Superior temporal gyrus (tissue), 1 donor: ENCODE data around the gene BACH2.
"Not testable (repeated sequence)": the region's sequence is repeated elsewhere in the genome, so short reads cannot be mapped to it uniquely, and the experiment has no call there.

Source experiments
- DNase-seq: peaks from one replicate; pipeline ENCODE4 v3.0.0-alpha.2; 2016; ENCODE audit errors: extremely low spot score

Gene BACH2

DNA sequence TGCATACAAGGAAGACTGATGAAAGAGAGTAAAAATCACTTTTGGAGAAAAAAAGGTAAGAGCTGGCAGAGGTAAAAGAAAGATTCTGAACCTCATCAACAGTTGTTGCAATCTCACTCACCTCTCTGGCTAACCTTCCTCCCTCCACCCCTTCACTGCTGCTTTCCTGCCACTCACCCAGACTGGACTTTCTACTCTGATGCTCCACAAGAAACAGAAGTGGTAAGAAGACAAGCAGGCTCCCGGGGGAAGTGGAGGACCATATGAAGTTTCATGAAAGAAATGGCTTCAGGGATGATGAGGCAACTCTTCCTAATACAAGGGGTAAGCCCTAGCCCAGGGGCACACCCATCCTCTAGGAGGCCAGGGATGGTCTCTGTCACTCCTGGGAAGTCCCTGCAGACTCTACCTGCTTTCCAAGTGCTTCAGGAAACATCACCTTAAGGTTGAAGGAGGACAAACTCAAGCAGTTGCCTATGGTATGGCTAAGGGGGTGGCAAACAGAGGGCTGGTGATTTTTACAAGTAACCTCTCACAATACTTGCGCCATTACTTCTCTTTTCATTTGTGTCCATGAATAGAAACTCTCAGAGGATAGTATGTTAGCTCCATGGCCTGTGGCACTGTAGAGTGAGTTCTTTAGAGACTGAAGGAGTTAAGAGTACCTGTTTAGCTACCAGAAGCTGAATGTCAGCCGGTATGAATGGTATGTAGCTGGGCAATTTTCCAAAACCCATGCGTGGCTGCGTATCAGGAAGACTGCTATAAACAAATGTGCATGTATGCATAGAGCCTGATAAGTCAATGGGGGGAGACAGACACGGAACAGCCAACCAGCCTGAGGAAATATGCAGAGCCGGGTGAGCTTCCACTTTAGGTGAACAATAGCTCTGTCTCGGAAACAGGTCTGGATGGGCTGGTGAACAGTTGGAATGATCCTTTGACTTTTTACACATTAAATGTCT, 112.0 kb downstream of the BACH2 start:
- no peak for DNase-seq

DNA sequence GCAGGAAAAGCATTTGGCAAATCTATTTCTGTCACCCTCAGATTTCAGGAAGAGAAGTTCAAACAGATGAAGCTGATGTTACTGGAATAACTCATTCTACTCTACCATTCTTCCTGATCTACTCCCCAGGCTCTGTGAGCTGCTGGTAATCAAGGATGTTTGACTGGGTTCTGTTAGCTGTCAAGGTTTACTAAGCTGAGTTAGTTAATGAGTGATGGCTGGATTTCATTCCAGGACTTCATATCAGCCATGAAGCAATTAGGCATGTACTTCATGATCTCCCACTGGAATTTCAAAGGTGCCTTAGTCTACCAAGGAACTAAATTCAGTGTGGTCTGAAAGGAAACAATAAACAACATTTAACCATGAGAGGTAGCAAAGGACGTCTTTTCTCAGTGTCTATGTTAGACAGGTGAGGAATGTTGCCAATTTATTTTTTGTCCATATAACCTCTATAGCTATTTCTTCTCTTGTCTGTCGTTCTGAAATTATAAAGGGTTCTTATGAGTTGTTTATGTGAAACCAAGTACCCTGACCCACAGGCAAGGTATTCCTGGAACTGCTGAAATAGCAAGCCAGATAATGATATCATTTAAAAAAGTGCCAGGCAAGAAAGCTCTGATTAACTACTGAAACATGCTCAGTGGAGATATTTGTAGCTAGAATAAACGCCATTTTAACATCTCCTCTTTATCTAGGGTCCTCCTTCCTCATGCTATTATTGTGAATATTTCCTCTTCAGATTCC, 112.9 kb downstream of the BACH2 start:
- DNase-seq, result no peak

DNA sequence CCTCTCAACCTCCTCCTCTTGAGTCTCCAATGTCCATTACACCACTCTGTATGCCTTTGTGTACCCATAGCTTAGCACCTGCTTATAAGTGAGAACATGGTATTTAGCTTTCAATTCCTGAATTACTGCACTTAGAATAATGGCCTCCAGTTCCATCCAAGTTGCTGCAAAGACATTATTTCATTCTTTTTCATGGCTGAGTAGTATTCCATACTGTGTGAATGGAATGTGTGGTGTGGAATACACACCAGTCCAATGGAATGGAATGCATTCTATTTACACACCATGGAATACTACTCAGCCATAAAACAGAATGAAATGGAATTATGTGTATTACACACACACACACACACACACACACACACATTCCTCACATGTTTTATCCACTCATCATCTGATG, 116.1 kb downstream of the BACH2 start:
- DNase-seq, result no peak

DNA sequence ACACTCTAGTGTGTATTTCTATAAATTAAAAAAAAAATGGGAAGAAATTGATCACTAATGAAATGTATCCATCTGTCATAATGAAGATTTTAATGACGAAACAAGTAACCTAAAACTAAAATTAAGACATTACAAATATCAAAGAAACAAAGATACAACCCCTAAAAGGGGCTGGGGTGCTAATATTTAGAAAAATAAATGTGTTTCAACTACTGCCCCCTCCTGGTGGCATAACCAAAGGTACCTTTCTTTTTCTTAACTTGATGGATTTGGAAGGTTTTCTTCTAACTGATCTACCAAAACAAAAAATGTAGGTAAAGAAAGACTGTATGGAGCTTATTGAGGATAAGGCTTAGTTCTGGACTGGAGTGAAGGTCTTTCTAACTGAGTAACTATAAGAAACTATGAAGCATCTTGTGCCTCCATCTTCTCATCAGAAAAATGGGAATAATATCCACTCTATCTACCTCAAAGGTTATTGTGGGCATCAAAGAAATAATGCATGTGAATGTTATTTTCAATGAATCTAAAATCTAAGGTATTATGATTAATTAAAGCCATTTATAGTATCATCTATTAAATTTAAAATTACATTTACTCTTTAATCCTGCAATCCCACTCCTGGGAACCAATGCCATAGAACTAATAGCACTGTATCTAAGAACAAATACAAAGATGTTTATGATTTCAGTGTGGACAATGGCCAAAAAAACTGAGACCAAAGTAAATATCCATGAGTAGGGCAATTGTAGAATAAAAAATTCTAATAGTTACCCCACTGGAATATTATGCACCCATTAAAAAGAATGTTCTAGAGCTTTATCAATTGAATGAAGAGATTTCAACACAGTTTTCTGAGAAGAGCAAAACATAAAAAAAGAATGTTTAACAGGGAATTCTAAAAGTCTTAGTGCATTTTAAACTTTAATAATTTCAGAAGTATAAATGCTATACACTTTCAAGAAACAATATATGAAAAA, 117.2 kb downstream of the BACH2 start:
- DNase-seq, result no peak

DNA sequence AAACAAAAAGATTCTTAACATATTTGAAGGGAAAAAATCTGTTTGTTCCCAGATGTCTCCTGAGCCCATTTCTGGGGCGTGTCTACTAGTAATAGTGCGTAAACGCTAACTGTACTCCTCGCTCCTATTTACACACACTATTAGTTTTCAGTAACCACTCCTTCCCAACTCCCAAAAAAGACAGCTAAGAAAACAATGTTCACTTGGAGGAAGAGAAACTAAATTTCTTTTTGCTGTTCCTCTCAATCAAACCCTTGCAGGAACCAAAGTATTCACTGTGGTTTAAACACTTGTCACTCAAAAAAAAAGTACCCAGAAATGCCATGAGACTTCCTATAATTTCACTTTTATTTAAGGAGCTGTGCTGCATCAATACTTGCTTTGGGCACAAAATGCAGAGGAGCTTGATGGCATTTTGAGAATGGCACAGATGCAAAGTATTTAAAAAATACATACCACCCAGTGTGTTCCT, 118.2 kb downstream of the BACH2 start:
- DNase-seq, result no peak

DNA sequence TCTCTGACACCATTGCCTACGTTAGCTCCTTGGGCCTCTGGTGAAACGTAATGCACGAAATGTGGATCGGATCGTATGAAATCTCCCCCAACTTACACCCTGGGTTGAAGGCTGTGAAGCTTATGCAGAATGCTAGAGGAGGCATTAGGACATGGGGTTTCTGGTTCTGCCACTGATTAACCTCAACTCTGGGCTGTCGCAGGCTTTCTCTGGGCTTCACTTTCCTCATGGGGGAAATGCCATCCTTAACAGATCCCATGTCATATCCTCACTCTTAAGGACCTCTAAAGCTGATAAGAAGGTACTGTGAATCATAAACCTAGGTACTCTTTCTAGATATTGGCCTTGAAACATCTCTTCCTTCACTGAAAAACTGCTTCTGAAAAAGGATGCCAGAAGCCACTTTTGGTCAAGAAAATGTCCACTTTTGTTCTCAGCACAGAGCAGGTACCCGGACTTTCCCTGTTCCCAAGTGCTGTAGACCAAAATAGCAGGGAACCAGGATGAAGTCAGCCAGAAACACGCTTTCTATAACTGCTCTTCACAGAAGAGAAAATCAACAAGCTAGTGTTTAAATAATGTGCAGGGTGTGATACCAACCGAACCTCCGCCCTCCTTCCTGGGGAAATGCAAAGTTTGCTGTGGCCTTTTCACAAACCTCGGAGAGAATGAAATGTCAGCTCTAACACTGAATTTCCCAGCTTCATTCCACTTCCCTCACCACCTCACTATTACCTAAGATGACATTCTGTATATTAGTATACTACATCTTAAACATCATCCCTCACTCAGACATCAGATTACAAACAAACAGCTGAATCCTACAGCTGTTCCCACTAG, 118.9 kb downstream of the BACH2 start:
- no peak for DNase-seq

DNA sequence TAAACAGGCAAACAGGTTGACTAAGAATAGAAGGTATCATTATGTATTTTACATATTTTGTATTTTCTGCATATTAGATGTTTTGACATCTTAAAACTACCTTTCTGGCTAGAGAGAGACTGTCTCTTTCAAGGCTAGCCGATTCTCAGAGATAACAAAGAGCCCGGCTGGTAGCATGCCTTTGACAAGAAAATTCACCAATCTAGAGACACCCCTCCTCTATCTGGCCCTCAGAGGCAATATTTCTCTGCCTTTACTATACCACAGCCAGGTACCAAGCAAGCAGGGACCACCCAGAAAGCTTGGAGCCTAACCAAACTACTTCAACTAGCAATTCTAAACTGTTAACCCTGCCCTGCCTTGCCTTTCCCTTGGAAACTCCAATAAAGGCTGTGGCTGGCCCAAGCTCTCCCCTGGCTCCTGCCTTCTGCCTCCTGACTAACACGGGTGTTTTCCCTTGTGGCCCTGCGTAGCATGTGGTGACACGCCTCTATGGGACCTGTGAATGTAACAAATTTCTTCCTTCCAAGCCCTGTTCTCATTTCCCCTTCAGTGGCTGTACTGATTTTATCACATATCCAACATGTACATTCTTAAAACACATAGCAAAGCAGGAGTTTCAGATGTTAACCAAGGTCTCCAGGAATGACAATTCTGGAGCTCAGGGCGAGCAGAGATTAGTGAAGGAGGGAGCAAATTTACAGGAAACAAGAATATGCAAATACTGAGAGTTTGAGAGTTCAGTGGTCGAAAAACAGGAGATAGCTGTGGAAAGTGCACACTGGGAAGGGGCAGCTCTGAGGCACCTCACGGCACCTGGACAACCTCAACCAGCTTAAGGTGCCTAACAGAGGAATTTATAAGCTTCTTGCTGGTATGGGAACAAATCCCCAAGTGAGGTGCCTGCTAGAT, 120.8 kb downstream of the BACH2 start:
- DNase-seq, result no peak

DNA sequence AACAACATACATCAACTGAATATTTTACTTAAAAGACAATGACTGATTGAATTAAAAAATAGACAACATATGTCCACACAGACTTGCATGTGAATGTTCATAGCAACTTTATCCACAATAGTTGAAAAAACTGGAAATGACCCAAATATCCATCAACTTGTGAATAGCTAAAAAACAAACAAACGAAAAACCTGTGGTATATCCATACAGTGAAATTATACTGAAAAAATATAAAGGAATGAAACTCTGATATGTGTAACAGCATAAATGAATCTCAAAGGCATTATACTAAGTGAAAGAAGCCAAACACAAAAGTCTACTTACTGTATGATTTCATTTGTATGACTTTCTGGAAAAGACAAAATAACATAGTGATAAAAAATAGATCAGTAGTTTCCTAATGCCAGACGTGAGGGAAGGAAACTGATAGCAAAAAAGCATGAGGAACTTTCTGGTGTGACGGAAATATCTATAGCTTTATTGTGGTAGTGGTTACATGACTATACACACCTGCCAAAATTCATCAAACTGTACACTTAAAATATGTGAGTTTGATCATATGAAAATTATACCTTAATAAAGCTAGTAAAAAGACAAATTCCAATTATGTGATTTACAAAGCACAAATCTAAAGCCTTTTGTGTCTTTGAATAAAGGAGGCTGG, 123.2 kb downstream of the BACH2 start:
- no peak for DNase-seq

DNA sequence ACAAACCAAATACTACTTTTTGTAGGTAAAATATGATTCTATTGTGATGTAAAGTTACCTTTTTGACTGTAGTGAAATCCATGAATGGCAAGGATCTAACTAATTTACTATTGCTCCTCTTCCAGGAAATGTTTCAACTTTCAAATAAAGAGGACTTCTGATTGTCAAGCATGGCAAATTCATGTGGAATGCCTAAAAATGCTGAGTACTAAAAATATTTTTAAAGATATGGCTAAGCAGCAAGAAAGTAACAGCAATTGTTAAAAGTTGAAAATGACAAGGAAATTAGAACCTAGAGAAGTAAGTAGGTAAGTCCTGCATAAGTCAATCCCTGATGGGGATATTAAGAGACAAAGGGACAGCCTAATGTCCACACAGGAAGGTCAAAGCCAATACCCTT, 126.0 kb downstream of the BACH2 start:
- no peak for DNase-seq

DNA sequence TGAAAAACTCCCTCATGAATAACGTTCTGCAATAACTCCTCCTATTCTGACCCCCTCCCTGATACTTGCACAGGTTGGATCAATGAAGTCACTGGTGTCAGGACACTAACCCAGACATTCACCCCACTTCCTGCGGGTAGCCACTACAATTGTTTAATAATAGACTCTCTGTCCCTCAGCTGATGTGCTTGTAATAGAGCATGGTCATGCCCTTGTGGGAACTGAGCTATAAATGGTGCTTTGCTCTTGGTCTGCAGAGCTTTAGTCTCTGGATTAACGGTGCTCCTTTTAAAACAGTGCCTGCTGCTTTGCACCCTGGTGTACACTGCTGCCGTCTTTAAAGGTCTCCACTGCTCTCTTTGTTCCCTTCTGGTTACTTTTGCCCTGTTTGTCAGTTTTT, 127.3 kb downstream of the BACH2 start:
- no peak for DNase-seq

DNA sequence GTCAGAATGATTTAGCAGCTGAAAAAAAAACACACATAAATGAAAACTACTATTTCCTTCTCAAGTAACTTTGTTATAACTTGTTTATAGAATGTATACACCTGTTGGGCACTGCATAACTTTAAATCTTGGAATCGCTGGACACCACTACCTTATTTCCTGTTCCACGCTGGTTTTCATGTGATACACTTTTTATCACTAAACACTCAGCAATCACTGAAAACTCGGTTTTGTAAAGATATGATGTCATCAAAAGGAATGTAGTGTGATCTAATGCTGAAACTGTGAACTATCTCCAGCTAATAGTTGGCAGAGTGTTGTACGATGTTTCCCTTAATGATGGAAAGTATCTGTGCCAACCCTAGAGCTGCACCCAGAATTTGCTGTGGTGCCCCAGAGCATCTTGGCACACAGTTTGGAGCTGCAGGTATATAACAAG, 127.9 kb downstream of the BACH2 start:
- no peak for DNase-seq

DNA sequence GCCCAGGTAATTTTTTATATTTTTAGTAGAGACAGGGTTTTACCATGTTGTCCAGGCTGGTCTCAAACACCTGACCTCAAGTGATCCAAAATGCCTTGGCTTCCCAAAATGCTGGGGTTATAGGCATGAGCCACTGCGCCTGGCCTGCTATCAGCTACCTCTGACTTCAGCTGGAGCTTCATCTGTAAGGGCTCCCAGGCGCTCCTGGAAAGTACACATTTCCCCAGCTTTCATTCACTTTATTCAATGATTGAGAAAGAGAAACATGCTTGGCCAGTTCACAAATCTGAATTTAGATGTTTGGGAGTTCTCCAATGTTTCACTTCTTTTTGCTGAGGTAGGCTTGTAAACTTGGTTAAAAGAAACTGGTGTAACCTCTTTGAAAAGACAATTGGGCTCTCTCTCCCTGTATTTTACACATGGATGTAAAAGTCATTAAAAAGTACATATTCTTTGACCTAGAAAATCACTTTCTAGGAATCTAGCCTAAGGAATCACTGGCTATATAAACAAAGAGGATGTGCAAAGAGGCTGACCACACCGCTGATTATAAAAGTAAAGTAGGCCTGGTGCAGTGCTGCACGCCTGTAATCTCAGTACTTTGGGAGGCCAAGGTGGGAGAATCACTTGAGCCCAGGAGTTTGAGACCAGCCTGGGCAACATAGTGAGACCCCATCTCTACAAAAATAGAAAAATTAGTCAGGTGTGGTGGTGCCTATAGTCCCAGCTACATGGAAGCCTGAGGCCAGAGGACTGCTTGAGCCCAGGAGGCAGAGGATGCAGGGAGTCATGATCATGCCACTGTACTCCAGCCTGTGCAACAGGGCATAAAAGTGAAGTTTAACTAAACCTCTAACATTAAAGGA, 128.9 kb downstream of the BACH2 start:
- DNase-seq, result no peak

DNA sequence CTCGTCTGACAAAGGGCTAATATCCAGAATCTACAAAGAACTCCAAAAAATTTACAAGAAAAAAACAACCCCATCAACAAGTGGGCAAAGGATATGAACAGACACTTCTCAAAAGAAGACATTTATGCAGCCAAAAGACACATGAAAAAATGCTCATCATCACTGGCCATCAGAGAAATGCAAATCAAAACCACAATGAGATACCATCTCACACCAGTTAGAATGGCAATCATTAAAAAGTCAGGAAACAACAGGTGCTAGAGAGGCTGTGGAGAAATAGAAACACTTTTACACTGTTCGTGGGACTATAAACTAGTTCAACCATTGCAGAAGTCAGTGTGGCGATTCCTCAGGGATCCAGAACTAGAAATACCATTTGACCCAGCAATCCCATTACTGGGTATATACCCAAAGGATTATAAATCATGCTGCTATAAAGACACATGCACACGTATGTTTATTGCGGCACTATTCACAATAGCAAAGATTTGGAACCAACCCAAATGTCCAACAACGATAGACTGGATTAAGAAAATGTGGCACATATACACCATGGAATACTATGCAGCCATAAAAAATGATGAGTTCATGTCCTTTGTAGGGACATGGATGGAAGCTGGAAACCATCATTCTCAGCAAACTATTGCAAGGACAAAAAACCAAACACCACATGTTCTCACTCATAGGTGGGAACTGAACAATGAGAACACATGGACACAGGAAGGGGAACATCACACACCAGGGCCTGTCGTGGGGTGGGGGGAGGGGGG, 130.3 kb downstream of the BACH2 start:
- DNase-seq, result not testable (repeated sequence)

DNA sequence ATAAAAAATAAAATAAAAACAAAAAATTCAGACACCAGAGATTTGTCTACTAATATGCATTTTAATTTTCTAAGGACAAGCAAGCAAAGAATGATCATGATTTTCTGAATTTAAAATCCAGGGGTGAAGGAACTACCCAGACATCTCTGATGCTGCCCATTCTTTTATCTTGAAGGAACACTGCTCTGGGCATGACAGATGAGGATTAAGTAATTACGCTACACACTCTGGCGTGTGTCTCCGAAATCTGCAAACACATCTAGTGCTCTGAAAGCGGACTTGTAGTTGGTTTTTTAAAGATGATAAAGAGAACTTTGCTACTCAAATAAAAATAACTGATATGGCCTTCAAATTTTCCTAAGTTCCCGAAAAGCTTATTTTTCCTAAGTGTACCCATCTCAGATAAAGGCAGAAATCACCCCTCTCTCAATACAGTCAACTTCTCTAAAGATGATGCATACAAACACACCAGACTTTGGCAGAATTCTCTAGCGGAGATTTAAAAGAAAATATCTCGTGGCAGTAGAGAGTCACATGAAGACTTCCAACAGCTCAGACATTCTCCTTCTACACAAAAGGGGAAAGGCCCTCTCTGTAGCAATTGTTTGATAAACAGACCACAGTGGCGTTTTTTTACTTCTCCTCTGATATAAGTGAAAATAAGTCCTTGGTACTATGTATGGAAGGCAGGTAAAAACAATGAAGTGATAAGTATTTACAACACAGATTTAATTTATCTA, 133.8 kb downstream of the BACH2 start:
- no peak for DNase-seq

DNA sequence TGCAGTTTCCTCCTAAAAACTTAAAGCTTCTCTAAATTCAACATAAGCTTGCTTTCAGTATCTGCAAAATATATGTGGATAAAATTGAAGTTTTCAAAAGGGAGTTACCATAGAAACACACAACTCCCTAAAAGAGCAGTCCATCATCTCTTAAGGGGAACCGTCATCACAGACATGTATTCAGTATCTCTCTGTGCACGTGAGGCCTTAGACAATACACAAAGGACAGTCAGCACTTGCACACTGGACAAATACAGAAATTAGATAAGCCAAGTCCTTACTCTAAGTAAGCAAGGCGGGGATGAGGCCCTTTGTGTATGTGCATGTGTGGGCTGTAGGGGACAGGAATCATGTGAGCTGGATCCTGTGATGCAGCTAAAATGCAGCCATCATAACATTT, 136.6 kb downstream of the BACH2 start:
- DNase-seq, result peak; percentile 78

DNA sequence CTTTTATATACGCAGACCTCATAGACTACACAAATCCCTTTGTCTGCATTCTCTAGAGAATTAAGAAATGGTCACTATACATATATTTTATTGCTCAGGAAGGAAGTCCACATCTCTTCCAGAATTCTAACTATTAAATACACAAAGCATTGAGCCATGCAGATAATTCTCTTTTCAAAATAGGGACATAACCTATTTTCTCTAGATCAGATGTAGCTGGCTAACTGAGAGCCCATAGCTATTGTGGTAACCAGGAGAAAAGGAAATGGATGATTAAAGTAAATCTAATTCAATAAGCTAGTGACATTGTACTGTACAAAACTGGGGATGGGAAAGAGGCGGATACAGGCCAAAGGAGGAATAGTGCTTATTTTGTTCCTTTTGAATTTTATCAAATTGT, 137.2 kb downstream of the BACH2 start:
- peak; percentile 58 for DNase-seq

DNA sequence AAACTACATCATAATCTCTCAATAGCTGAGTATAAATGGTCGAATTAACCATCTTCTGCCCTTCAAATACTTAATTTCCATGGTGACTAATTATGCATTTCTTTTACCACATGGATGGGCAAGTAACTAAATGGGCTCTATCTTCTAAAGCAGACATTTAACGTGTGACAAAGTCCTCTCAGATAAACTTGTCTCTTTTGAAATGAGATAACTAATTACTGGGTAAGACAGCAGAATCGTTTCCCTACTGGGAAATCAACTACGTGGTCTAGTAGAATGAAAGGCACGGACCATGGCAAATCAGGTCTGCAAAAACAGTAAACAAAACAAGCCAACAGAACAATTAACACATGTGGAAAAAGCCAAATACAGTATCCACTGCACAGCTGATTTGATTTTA, 137.7 kb downstream of the BACH2 start:
- no peak for DNase-seq
